Thyroid gland (tissue), 4 donors: ENCODE data around the gene RNF44. TPM values are rescaled to one million over a fixed set of nuclear protein-coding genes. Genes with fewer than 3 reads are reported as not detected.
"Not testable (repeated sequence)": the region's sequence is repeated elsewhere in the genome, so short reads cannot be mapped to it uniquely, and the experiment has no call there.

ENCODE experiments used
- DNase-seq, 2 donors: peaks; one replicate each; pipeline ENCODE4 v3.0.0-alpha.2; 2019
- H3K27ac ChIP-seq, 3 donors: fragments of 200-600 bp; sonication (generic); 1 replicate in 2 of 3; 2 replicates in 1 of 3; pipeline ENCODE4 v1.5.1; 2016 to 2019; ENCODE audit warnings: mild to moderate bottlenecking in 1 of 3, moderate library complexity in 1 of 3
- H3K27me3 ChIP-seq: fragments of 200-600 bp; sonication (generic); one replicate; pipeline ENCODE4 v1.5.1; 2019
- H3K36me3 ChIP-seq, 2 donors: fragments of 200-600 bp; sonication (generic); one replicate each; pipeline ENCODE4 v1.5.1; 2016 to 2019
- H3K4me1 ChIP-seq, 2 donors: fragments of 200-600 bp; sonication (generic); one replicate each; pipeline ENCODE4 v1.5.1; 2017 to 2019
- H3K4me3 ChIP-seq, 3 donors: fragments of 200-600 bp; sonication (generic); replicated peaks in 1 of 3; 1 replicate in 2 of 3; 2 replicates in 1 of 3; pipeline ENCODE4 v1.5.1; 2016; ENCODE audit warnings: mild to moderate bottlenecking in 1 of 3
- H3K9me3 ChIP-seq: fragments of 200-600 bp; sonication (generic); one replicate; pipeline ENCODE4 v1.5.1; 2017
- CTCF ChIP-seq, 6 experiments: fragments of 200-600 bp in 3 of 6; fragments of 450-650 bp in 3 of 6; sonication (generic) in 3 of 6; IDR thresholded peaks; one replicate each; pipeline ENCODE4 v1.5.1; 2016 to 2019; ENCODE audit warnings: antibody characterized with exemption in 6 of 6, mild to moderate bottlenecking in 2 of 6, inconsistent platforms in 1 of 6, moderate library complexity in 1 of 6
- POLR2A ChIP-seq, 2 donors: fragments of 450-650 bp; IDR thresholded peaks; one replicate each; pipeline ENCODE4 v1.6.1; 2017; ENCODE audit warnings: antibody characterized with exemption in 2 of 2, mild to moderate bottlenecking in 2 of 2, moderate library complexity in 1 of 2
- WGBS, 2 donors: methylation state at CpG; one replicate each; pipeline ENCODE4 v1.1.5; 2017; 5-methylcytosine and 5-hydroxymethylcytosine counted together
- intact Hi-C: fragments of 100-400 bp; cut with DNase I; formaldehyde crosslinking; loops from one replicate; pipeline ENCODE4 v1.15.1; 2023
- total RNA-seq, 4 donors: library from RNA; depleted of rRNA; stranded (reverse); fragments of >200 nt; gene quantifications; one replicate each; pipeline ENCODE4 v1.2.3, GENCODE V29; 2016

RNF44 gene
- total RNA-seq, 4 donors from 2014 or later = 12.1 to 27.3 (median 22.4) TPM

- peaks cover 54 to 57% of the 10 kb centered on the region in 2 donors for H3K36me3 ChIP-seq
- 68 to 74% methylated on average over 3 of the region's 3 CpGs for WGBS, 2 donors
- no peak overlapping the region for H3K4me3 ChIP-seq
- DNase-seq = no peak
- no peaks in the 10 kb centered on the region for H3K27me3 ChIP-seq
- H3K4me1 ChIP-seq = no peaks in the 10 kb centered on the region
- TF ChIP-seq POLR2A (IDR thresholded peaks at IDR 0.05) (no peak), CTCF (IDR thresholded peaks at IDR 0.05) (no peak)
- no peaks in the 10 kb centered on the region for H3K9me3 ChIP-seq
- intact Hi-C loops = no loop called here
- H3K27ac ChIP-seq = no peak overlapping the region
These were observed 44.8 kb downstream of the RNF44 start for GRCh38 chr5:176492431-176492830.

GRCh38 chr5:176491901-176492300, 45.3 kb downstream of the RNF44 start:
- H3K27me3 ChIP-seq = no peaks in the 10 kb centered on the region
- no peak overlapping the region for H3K27ac ChIP-seq
- H3K36me3 ChIP-seq = peaks cover 54 to 58% of the 10 kb centered on the region in 2 donors

GRCh38 chr5:176491101-176491502, 46.1 kb downstream of the RNF44 start:
- WGBS, 2 donors = 87 to 88% methylated on average over 3 of the region's 3 CpGs
- Histone ChIP-seq H3K27ac (no peak overlapping the region), H3K27me3 (no peaks in the 10 kb centered on the region), H3K9me3 (no peaks in the 10 kb centered on the region), H3K36me3 (peaks cover 48 to 51% of the 10 kb centered on the region in 2 donors), H3K4me1 (no peaks in the 10 kb centered on the region), H3K4me3 (no peak overlapping the region)
- no peak for DNase-seq
- intact Hi-C loops = no loop called here
- no peak for TF ChIP-seq POLR2A (IDR thresholded peaks at IDR 0.05)
- TF ChIP-seq CTCF (IDR thresholded peaks at IDR 0.05) = no peak

More at GRCh38 chr5:176491901-176492300, 45.3 kb downstream of the RNF44 start:
- 88 to 93% methylated on average over 8 of the region's 8 CpGs for WGBS, 2 donors
- H3K4me1 ChIP-seq = no peaks in the 10 kb centered on the region
- no peak for DNase-seq
- no peak overlapping the region for H3K4me3 ChIP-seq
- no peaks in the 10 kb centered on the region for H3K9me3 ChIP-seq
- TF ChIP-seq CTCF (IDR thresholded peaks at IDR 0.05) (no peak), POLR2A (IDR thresholded peaks at IDR 0.05) (no peak)
- intact Hi-C loops = no loop called here

GRCh38 chr5:176490301-176490700, 46.9 kb downstream of the RNF44 start:
- Histone ChIP-seq H3K27ac (no peak overlapping the region), H3K4me1 (no peaks in the 10 kb centered on the region), H3K27me3 (no peaks in the 10 kb centered on the region), H3K9me3 (no peaks in the 10 kb centered on the region), H3K4me3 (no peak overlapping the region), H3K36me3 (peaks cover 42 to 48% of the 10 kb centered on the region in 2 donors)
- intact Hi-C loops = no loop called here
- 96 to 100% methylated on average over 1 of the region's 1 CpG for WGBS, 2 donors
- no peak for TF ChIP-seq POLR2A (IDR thresholded peaks at IDR 0.05)
- no peak for TF ChIP-seq CTCF (IDR thresholded peaks at IDR 0.05)
- no peak for DNase-seq

- H3K9me3 ChIP-seq = no peaks in the 10 kb centered on the region
- TF ChIP-seq CTCF (IDR thresholded peaks at IDR 0.05) (no peak), POLR2A (IDR thresholded peaks at IDR 0.05) (no peak)
- intact Hi-C loops = no loop called here
- H3K4me1 ChIP-seq = no peaks in the 10 kb centered on the region
- 92 to 98% methylated on average over 1 of the region's 1 CpG for WGBS, 2 donors
- no peak overlapping the region for H3K4me3 ChIP-seq
- H3K36me3 ChIP-seq = peaks cover 36 to 41% of the 10 kb centered on the region in 2 donors
- H3K27me3 ChIP-seq = no peaks in the 10 kb centered on the region
- DNase-seq = no peak
- H3K27ac ChIP-seq = no peak overlapping the region
These were observed 48.1 kb downstream of the RNF44 start for GRCh38 chr5:176489077-176489476.

GRCh38 chr5:176487160-176487559, 50.0 kb downstream of the RNF44 start:
- H3K27ac ChIP-seq, intact Hi-C loops, DNase-seq, H3K4me1 ChIP-seq, H3K27me3 ChIP-seq, H3K9me3 ChIP-seq, H3K4me3 ChIP-seq: not testable (repeated sequence)
- 95 to 100% methylated on average over 4 of the region's 4 CpGs for WGBS, 2 donors
- H3K36me3 ChIP-seq = peaks cover 21 to 35% of the 10 kb centered on the region in 2 donors
